Fibroblast of lung (primary cell): ENCODE results near the gene MOV10.

Experiments
- EZH2 ChIP-seq: IDR thresholded peaks from 2 replicates; pipeline ENCODE4 v1.5.1; 2012; ENCODE audit warnings: low read length, control low read depth, mild to moderate bottlenecking; ENCODE audit errors: missing control alignments
- TF ChIP-seq, protein P1 (sequence below), 2 donors: IDR thresholded peaks in 1 of 2; conservative IDR thresholded peaks in 1 of 2; 1 replicate in 1 of 2; 2 replicates in 1 of 2; pipeline ENCODE4 v1.5.1; 2011 to 2012; ENCODE audit warnings: low read length in 2 of 2, control low read depth in 1 of 2, inconsistent platforms in 1 of 2, low read depth in 1 of 2, mild to moderate bottlenecking in 1 of 2

DNA sequence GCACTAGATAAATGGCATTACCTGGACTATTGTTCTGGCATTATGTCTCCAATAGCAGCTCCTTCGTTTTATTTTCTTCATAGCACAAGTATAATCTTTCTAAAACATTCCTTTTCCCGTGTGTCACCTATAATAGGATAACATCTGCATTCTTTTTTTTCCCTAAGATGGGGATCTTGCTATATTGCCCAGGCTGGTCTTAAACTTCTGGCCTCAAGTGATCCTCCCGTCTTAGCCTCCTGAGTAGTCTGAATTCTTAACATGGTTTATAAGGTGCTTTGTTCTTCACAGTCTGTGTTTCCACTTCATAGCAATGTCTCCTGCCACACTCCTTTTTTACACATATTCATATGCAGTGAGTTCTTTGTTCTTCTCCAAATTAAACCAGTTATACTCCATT lies 8.6 kb upstream of the MOV10 start:
- TF ChIP-seq, protein P1, sequence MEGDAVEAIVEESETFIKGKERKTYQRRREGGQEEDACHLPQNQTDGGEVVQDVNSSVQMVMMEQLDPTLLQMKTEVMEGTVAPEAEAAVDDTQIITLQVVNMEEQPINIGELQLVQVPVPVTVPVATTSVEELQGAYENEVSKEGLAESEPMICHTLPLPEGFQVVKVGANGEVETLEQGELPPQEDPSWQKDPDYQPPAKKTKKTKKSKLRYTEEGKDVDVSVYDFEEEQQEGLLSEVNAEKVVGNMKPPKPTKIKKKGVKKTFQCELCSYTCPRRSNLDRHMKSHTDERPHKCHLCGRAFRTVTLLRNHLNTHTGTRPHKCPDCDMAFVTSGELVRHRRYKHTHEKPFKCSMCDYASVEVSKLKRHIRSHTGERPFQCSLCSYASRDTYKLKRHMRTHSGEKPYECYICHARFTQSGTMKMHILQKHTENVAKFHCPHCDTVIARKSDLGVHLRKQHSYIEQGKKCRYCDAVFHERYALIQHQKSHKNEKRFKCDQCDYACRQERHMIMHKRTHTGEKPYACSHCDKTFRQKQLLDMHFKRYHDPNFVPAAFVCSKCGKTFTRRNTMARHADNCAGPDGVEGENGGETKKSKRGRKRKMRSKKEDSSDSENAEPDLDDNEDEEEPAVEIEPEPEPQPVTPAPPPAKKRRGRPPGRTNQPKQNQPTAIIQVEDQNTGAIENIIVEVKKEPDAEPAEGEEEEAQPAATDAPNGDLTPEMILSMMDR (conservative IDR thresholded peaks at IDR 0.05 in 1 of 2, IDR thresholded peaks at IDR 0.05 in 1 of 2; ENCODE audit: low read depth in 1 of 2, low read length in 2 of 2) = no peak
- no peak for TF ChIP-seq EZH2
